AG08395 (cell line): ENCODE results near the gene BLVRB.

Experiments
- DNase-seq: peaks from one replicate; pipeline ENCODE4 v3.0.0; 2012; ENCODE audit warnings: mixed read lengths, low spot score

The BLVRB gene

GRCh38 chr19:40403262-40403984 lies 62.1 kb downstream of the BLVRB start:
- peak; percentile 97 for DNase-seq

GRCh38 chr19:40400559-40400958 lies 65.0 kb downstream of the BLVRB start:
- no peak for DNase-seq

- DNase-seq = no peak
Measured at GRCh38 chr19:40398417-40399131, 67.0 kb downstream of the BLVRB start.
